BLaER1 treated with 17β-estradiol and CSF1 and Interleukin-3, amounts not matched to agents 10 nM and 100 nM (cell line): ENCODE data around the gene EXOC6B.

Experiments used
- H3K27ac ChIP-seq, 11 experiments: shearing (Covaris generic); formaldehyde crosslinking; 2 replicates each; pipeline ENCODE4 v1.8.1; 2022
- H3K27me3 ChIP-seq, 11 experiments: shearing (Covaris generic); formaldehyde crosslinking; 2 replicates each; pipeline ENCODE4 v1.8.1; 2022
- H3K36me3 ChIP-seq, 11 experiments: shearing (Covaris generic); formaldehyde crosslinking; 2 replicates each; pipeline ENCODE4 v1.8.1; 2022
- H3K4me1 ChIP-seq, 10 experiments: shearing (Covaris generic); formaldehyde crosslinking; 2 replicates each; pipeline ENCODE4 v1.8.1; 2022
- H3K4me2 ChIP-seq, 11 experiments: shearing (Covaris generic); formaldehyde crosslinking; 2 replicates each; pipeline ENCODE4 v1.8.1; 2022
- H3K4me3 ChIP-seq, 10 experiments: shearing (Covaris generic); formaldehyde crosslinking; 2 replicates each; pipeline ENCODE4 v1.8.1; 2022
- H3K9ac ChIP-seq, 11 experiments: shearing (Covaris generic); formaldehyde crosslinking; 2 replicates each; pipeline ENCODE4 v1.8.1; 2022
- H3K9me3 ChIP-seq, 11 experiments: shearing (Covaris generic); formaldehyde crosslinking; replicated peaks in 1 of 11; 2 replicates each; pipeline ENCODE4 v1.8.1; 2022
- H4K20me1 ChIP-seq, 11 experiments: shearing (Covaris generic); formaldehyde crosslinking; 2 replicates each; pipeline ENCODE4 v1.8.1; 2022
- Cebpa-rat ChIP-seq, 11 experiments: shearing (Covaris generic); IDR thresholded peaks; 2 replicates each; pipeline ENCODE4 v1.8.1; 2022

EXOC6B gene

DNA sequence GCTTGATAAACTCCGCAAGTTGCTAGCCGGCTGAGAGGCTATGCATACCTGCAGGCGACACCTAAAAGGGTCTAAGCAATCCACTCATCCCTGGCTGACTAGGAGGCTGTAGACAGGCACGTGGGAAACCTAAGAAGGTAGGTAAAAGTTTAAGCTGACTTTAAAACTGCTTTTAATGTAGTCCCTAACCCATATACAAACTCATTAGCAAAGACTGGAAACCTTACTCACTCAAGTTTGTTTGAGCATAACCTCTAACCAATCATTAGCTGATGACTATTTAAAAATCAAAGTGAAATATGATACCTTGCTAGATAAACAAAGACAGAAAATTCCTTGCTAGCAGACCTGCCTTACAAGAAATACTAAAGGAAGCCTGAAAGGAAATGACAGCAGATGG is 106.4 kb downstream of the EXOC6B start:
- Histone ChIP-seq H3K36me3 (peaks cover 0 to 5% (median 0%) of the 10 kb centered on the region in 11 experiments; a peak in 1 of 22 replicates), H3K4me2 (no peak overlapping the region), H4K20me1 (0 out of 22 replicates have a peak, but pooled peaks cover 0 to 3% (median 0%) of the 10 kb centered on the region in 11 experiments), H3K27me3 (no peaks in the 10 kb centered on the region), H3K9ac (no peak overlapping the region), H3K27ac (no peak overlapping the region), H3K4me3 (no peak overlapping the region), H3K4me1 (peaks cover 0 to 13% (median 0%) of the 10 kb centered on the region in 10 experiments; a peak in 1 of 20 replicates), H3K9me3 (no peaks in the 10 kb centered on the region)
- no peak for TF ChIP-seq Cebpa-rat (IDR thresholded peaks at IDR 0.05)

- 0 out of 22 replicates have a peak, but pooled peaks cover 0 to 3% (median 0%) of the 10 kb centered on the region in 11 experiments for H4K20me1 ChIP-seq
- no peak overlapping the region for H3K9ac ChIP-seq
- H3K4me1 ChIP-seq, result peaks cover 0 to 13% (median 0%) of the 10 kb centered on the region in 10 experiments; a peak in 1 of 20 replicates
- no peak for TF ChIP-seq Cebpa-rat (IDR thresholded peaks at IDR 0.05)
- no peak overlapping the region for H3K4me3 ChIP-seq
- no peak overlapping the region for H3K4me2 ChIP-seq
- no peak overlapping the region for H3K27ac ChIP-seq
- H3K36me3 ChIP-seq, result peaks cover 0 to 5% (median 0%) of the 10 kb centered on the region in 11 experiments; a peak in 1 of 22 replicates
- no peaks in the 10 kb centered on the region for H3K27me3 ChIP-seq
- no peaks in the 10 kb centered on the region for H3K9me3 ChIP-seq
Measured at GRCh38 chr2:72718876-72719275, 107.0 kb downstream of the EXOC6B start.

GRCh38 chr2:72716601-72717000 is 109.2 kb downstream of the EXOC6B start:
- H3K9ac ChIP-seq, result no peak overlapping the region
- H4K20me1 ChIP-seq, result no peaks in the 10 kb centered on the region
- no peaks in the 10 kb centered on the region for H3K9me3 ChIP-seq
- no peak overlapping the region for H3K4me3 ChIP-seq
- H3K4me2 ChIP-seq, result no peak overlapping the region
- H3K36me3 ChIP-seq, result peaks cover 0 to 5% (median 0%) of the 10 kb centered on the region in 11 experiments; a peak in 1 of 22 replicates
- H3K27ac ChIP-seq, result no peak overlapping the region
- no peaks in the 10 kb centered on the region for H3K27me3 ChIP-seq
- TF ChIP-seq Cebpa-rat (IDR thresholded peaks at IDR 0.05), result no peak
- H3K4me1 ChIP-seq, result peaks cover 0 to 13% (median 0%) of the 10 kb centered on the region in 10 experiments; a peak in 1 of 20 replicates

- TF ChIP-seq Cebpa-rat (IDR thresholded peaks at IDR 0.05), result no peak
- Histone ChIP-seq H3K9ac (no peak overlapping the region), H3K27ac (no peak overlapping the region), H3K4me2 (no peak overlapping the region), H3K4me3 (no peak overlapping the region), H3K27me3 (no peaks in the 10 kb centered on the region), H3K4me1 (peaks cover 0 to 13% (median 0%) of the 10 kb centered on the region in 10 experiments; a peak in 1 of 20 replicates), H3K36me3 (peaks cover 0 to 5% (median 0%) of the 10 kb centered on the region in 11 experiments; a peak in 1 of 22 replicates), H4K20me1 (no peaks in the 10 kb centered on the region), H3K9me3 (no peaks in the 10 kb centered on the region)
Measured at GRCh38 chr2:72713857-72714256, 112.0 kb downstream of the EXOC6B start.

DNA sequence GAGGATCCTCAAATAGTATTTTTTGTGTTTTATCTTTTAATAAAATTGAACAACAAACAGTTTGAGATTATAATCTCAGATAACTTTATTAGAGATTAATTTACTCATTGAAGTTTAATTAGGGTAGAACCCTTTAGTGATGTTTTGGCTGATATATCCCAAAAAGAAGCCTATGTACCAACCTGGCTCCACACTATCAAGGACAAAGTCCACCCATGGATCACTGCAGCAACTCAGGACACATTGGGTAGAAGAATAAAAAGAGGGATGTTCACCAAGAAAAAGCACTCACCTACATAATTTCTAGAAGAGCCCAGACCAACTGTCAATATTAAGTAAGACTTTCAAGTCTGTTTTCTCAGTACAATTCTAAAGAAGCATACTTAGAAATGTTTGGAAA is 112.9 kb downstream of the EXOC6B start:
- H3K27me3 ChIP-seq, result no peaks in the 10 kb centered on the region

GRCh38 chr2:72712304-72712703 is 113.5 kb downstream of the EXOC6B start:
- Histone ChIP-seq H3K9ac (no peak overlapping the region), H3K4me2 (no peak overlapping the region), H3K9me3 (no peaks in the 10 kb centered on the region), H3K27ac (no peak overlapping the region), H4K20me1 (no peaks in the 10 kb centered on the region), H3K27me3 (no peaks in the 10 kb centered on the region), H3K4me1 (peaks cover 0 to 13% (median 0%) of the 10 kb centered on the region in 10 experiments; a peak in 1 of 20 replicates), H3K4me3 (no peak overlapping the region), H3K36me3 (no peaks in the 10 kb centered on the region)
- TF ChIP-seq Cebpa-rat (IDR thresholded peaks at IDR 0.05), result no peak

More for the DNA sequence above, 112.9 kb downstream of the EXOC6B start:
- H3K9me3 ChIP-seq, result no peaks in the 10 kb centered on the region
- H4K20me1 ChIP-seq, result no peaks in the 10 kb centered on the region
- no peak overlapping the region for H3K4me2 ChIP-seq
- peaks cover 0 to 13% (median 0%) of the 10 kb centered on the region in 10 experiments; a peak in 1 of 20 replicates for H3K4me1 ChIP-seq
- no peak for TF ChIP-seq Cebpa-rat (IDR thresholded peaks at IDR 0.05)
- no peak overlapping the region for H3K27ac ChIP-seq
- H3K9ac ChIP-seq, result no peak overlapping the region
- H3K36me3 ChIP-seq, result peaks cover 0 to 3% (median 0%) of the 10 kb centered on the region in 11 experiments; a peak in 1 of 22 replicates
- no peak overlapping the region for H3K4me3 ChIP-seq

GRCh38 chr2:72710418-72711152 is 115.2 kb downstream of the EXOC6B start:
- H3K27ac ChIP-seq, result no peak overlapping the region
- no peaks in the 10 kb centered on the region for H3K9me3 ChIP-seq
- H3K4me3 ChIP-seq, result no peak overlapping the region
- H3K36me3 ChIP-seq, result no peaks in the 10 kb centered on the region
- H3K4me2 ChIP-seq, result no peak overlapping the region
- no peak overlapping the region for H3K9ac ChIP-seq
- H3K4me1 ChIP-seq, result no peaks in the 10 kb centered on the region
- no peak for TF ChIP-seq Cebpa-rat (IDR thresholded peaks at IDR 0.05)
- no peaks in the 10 kb centered on the region for H3K27me3 ChIP-seq
- H4K20me1 ChIP-seq, result no peaks in the 10 kb centered on the region

DNA sequence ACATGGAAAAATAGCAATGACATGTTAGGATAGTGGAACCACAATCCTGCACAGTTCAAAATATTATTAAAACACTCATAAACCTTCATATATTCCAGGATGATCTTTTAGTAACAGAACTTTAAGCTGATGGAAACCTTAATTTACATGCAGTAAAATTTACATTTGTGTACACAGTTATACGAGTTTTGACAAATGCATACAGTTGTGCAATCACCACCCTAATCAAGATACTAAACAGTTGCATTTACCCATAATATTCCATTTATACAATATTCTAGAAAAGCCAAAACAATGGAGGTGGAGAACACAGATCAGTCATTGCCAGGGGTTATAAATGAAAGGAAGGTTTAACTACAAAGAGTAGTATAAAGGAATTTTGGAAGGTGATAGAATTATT is 117.6 kb downstream of the EXOC6B start:
- Histone ChIP-seq H3K4me3 (no peak overlapping the region), H4K20me1 (no peaks in the 10 kb centered on the region), H3K4me1 (no peaks in the 10 kb centered on the region), H3K9ac (no peak overlapping the region), H3K36me3 (no peaks in the 10 kb centered on the region), H3K9me3 (no peaks in the 10 kb centered on the region), H3K4me2 (no peak overlapping the region), H3K27me3 (no peaks in the 10 kb centered on the region), H3K27ac (no peak overlapping the region)
- TF ChIP-seq Cebpa-rat (IDR thresholded peaks at IDR 0.05), result no peak

- Histone ChIP-seq H3K4me1 (peaks cover 0 to 12% (median 0%) of the 10 kb centered on the region in 10 experiments; a peak in 4 of 20 replicates), H3K36me3 (no peaks in the 10 kb centered on the region), H3K4me2 (no peak overlapping the region), H4K20me1 (no peaks in the 10 kb centered on the region), H3K9me3 (no peaks in the 10 kb centered on the region), H3K27me3 (no peaks in the 10 kb centered on the region), H3K4me3 (no peak overlapping the region), H3K9ac (no peak overlapping the region), H3K27ac (no peak overlapping the region)
- no peak for TF ChIP-seq Cebpa-rat (IDR thresholded peaks at IDR 0.05)
Measured at GRCh38 chr2:72698300-72698699, 127.5 kb downstream of the EXOC6B start.
